HCT116 (cell line): ENCODE results near the gene FEM1B. TPM values are rescaled to one million over a fixed set of nuclear protein-coding genes. Genes with fewer than 3 reads are reported as not detected.

ENCODE experiments used
- ATAC-seq: fragments of 200-7000 bp; cut with Tn5 transposase; 2 replicates; pipeline ENCODE4 v1.9.1; 2020; ENCODE audit warnings: mild to moderate bottlenecking, moderate library complexity
- BruUV-seq: library from RNA; stranded (reverse); fragments of 400-500 nt; replicated peaks from 2 replicates; lab custom pipeline; 2021; lab: Mats Ljungman, UMichigan
- CTCF ChIA-PET: fragments of 300-600 bp; sonication (Branson Sonifier 250); formaldehyde crosslinking; loops from one replicate; lab custom pipeline; 2021; ENCODE audit warnings: antibody characterized with exemption; lab: Charles Lee
- POLR2A ChIA-PET: fragments of 300-600, 350-600 bp; sonication (Branson Sonifier 250); formaldehyde crosslinking; loops from one replicate; lab custom pipeline; 2021; ENCODE audit warnings: antibody characterized with exemption; lab: Charles Lee
- RAD21 ChIA-PET, 2 experiments: fragments of 300-600 bp; sonication (Branson Sonifier 250); formaldehyde crosslinking; loops; one replicate each; lab custom pipeline; 2023; ENCODE audit warnings: low total read pairs in 2 of 2; ENCODE audit not compliant: uncharacterized antibody in 2 of 2, unreplicated experiment in 2 of 2, low non-redundant PET in 1 of 2; lab: Charles Lee
- DNase-seq: peaks from one replicate; pipeline ENCODE4 v3.0.0-alpha.2; 2010; ENCODE audit warnings: low read depth, low spot score
- H2AFZ ChIP-seq: fragments of 200-600 bp; shearing (Covaris generic), sonication (generic); 2 replicates; pipeline ENCODE4 v1.6.1; 2017; ENCODE audit warnings: low read depth, mixed run types, mixed read lengths, antibody characterized with exemption, low read length; ENCODE audit not compliant: poor library complexity, severe bottlenecking
- H3K27ac ChIP-seq: 2 replicates; pipeline ENCODE4 v1.5.1; 2012; ENCODE audit warnings: low read depth, low read length
- H3K27me3 ChIP-seq: fragments of 200-600 bp; sonication (generic); 2 replicates; pipeline ENCODE4 v1.6.1; 2016; ENCODE audit warnings: mixed run types, low read length, mixed read lengths; ENCODE audit not compliant: insufficient read depth
- H3K36me3 ChIP-seq, 2 experiments: fragments of 200-500 bp in 1 of 2; fragments of 200-600 bp in 1 of 2; sonication (Bioruptor generic) in 1 of 2; sonication (generic) in 1 of 2; 2 replicates each; pipeline versions ENCODE4 v1.5.1 to v1.6.1; 2014 to 2016; ENCODE audit warnings: low read length in 2 of 2, inconsistent platforms in 1 of 2, mixed read lengths in 1 of 2, mixed run types in 1 of 2; ENCODE audit not compliant: insufficient read depth in 2 of 2, control insufficient read depth in 1 of 2
- H3K4me1 ChIP-seq, 2 experiments: fragments of 200-600 bp in 1 of 2; sonication (generic) in 1 of 2; 2 replicates each; pipeline versions ENCODE4 v1.5.1 to v1.6.1; 2012 to 2017; ENCODE audit warnings: low read length in 2 of 2, inconsistent platforms in 1 of 2, mild to moderate bottlenecking in 1 of 2, mixed read lengths in 1 of 2, mixed run types in 1 of 2, moderate library complexity in 1 of 2; ENCODE audit not compliant: insufficient read depth in 2 of 2, control insufficient read depth in 1 of 2
- H3K4me2 ChIP-seq: fragments of 200-600 bp; sonication (generic); 2 replicates; pipeline ENCODE4 v1.6.1; 2017; ENCODE audit warnings: mixed run types, low read length, mixed read lengths
- H3K4me3 ChIP-seq, 2 experiments: fragments of 200-600 bp in 1 of 2; sonication (generic) in 1 of 2; replicated peaks in 1 of 2; 2 replicates each; pipeline ENCODE4 v1.5.1; 2011 to 2016; ENCODE audit warnings: low read length in 2 of 2, control low read depth in 1 of 2, low read depth in 1 of 2, mild to moderate bottlenecking in 1 of 2, mixed read lengths in 1 of 2, mixed run types in 1 of 2
- H3K79me2 ChIP-seq: fragments of 200-600 bp; sonication (generic); 2 replicates; pipeline ENCODE4 v1.6.1; 2017; ENCODE audit warnings: mild to moderate bottlenecking, mixed run types, low read length, moderate library complexity, mixed read lengths; ENCODE audit not compliant: insufficient read depth
- H3K9ac ChIP-seq: fragments of 200-600 bp; sonication (generic); 2 replicates; pipeline ENCODE4 v1.6.1; 2016; ENCODE audit warnings: low read length, mixed read lengths
- H3K9me2 ChIP-seq: fragments of 200-600 bp; sonication (generic), shearing (Covaris generic); 2 replicates; pipeline ENCODE4 v1.6.1; 2017; ENCODE audit warnings: mixed run types, mild to moderate bottlenecking, moderate library complexity; ENCODE audit not compliant: insufficient read depth
- H3K9me3 ChIP-seq, 2 experiments: fragments of 200-500 bp in 1 of 2; fragments of 200-600 bp in 1 of 2; sonication (Bioruptor generic) in 1 of 2; sonication (generic) in 1 of 2; 2 replicates each; pipeline ENCODE4 v1.6.1; 2014 to 2017; ENCODE audit warnings: low read length in 2 of 2, mixed read lengths in 2 of 2, inconsistent platforms in 1 of 2, low read depth in 1 of 2, mild to moderate bottlenecking in 1 of 2, mixed run types in 1 of 2, moderate library complexity in 1 of 2; ENCODE audit not compliant: control insufficient read depth in 1 of 2, insufficient read depth in 1 of 2
- H4K20me1 ChIP-seq: fragments of 200-600 bp; sonication (generic), shearing (Covaris generic); 2 replicates; pipeline ENCODE4 v1.6.1; 2017; ENCODE audit warnings: mixed run types, mild to moderate bottlenecking, moderate library complexity; ENCODE audit not compliant: insufficient read depth
- EGR1 ChIP-seq: IDR thresholded peaks from 2 replicates; pipeline ENCODE4 v1.6.1; 2012; ENCODE audit warnings: low read depth
- EZH2 ChIP-seq: fragments of 200-600 bp; sonication (generic); IDR thresholded peaks from 2 replicates; pipeline ENCODE4 v1.6.1; 2017; ENCODE audit warnings: antibody characterized with exemption, mixed run types
- JUND ChIP-seq: IDR thresholded peaks from 2 replicates; pipeline ENCODE4 v1.6.1; 2012
- POLR2A ChIP-seq: IDR thresholded peaks from 2 replicates; pipeline ENCODE4 v1.7.0; 2011; ENCODE audit warnings: borderline replicate concordance; ENCODE audit not compliant: insufficient read depth, insufficient read length; ENCODE audit errors: extremely low read depth
- RAD21 ChIP-seq: IDR thresholded peaks from 2 replicates; pipeline ENCODE4 v1.6.1; 2012; ENCODE audit warnings: low read depth, mild to moderate bottlenecking
- SP1 ChIP-seq: IDR thresholded peaks from 2 replicates; pipeline ENCODE4 v1.6.1; 2012; ENCODE audit warnings: low read depth
- TCF7L2 ChIP-seq: IDR thresholded peaks from 2 replicates; pipeline ENCODE4 v1.7.0; 2011; ENCODE audit warnings: borderline replicate concordance, inconsistent platforms; ENCODE audit not compliant: insufficient read depth, insufficient read length; ENCODE audit errors: extremely low read depth
- ZFX ChIP-seq: fragments of 450-650 bp; IDR thresholded peaks from 2 replicates; pipeline ENCODE4 v1.6.1; 2017
- ZNF274 ChIP-seq: fragments of 200-500 bp; sonication (Bioruptor generic); IDR thresholded peaks from 2 replicates; pipeline ENCODE4 v1.6.1; 2014; ENCODE audit warnings: mild to moderate bottlenecking, low read depth, low read length, inconsistent platforms
- intact Hi-C: fragments of 100-400 bp; cut with micrococcal nuclease; formaldehyde crosslinking; loops from 2 replicates; pipeline ENCODE4 v1.10.0; 2022
- total RNA-seq: library from RNA; stranded (reverse); gene quantifications from one replicate; pipeline ENCODE4 v1.2.1, GENCODE V29; 2021; ENCODE audit not compliant: unreplicated experiment
- TF ChIP-seq, protein P1 (sequence below): IDR thresholded peaks from 2 replicates; pipeline ENCODE4 v1.6.1; 2012
- TF ChIP-seq, protein P2 (sequence below): IDR thresholded peaks from 2 replicates; pipeline ENCODE4 v1.6.1; 2011; ENCODE audit warnings: mild to moderate bottlenecking, low read length, moderate library complexity; ENCODE audit not compliant: insufficient replicate concordance; ENCODE audit errors: extremely low read depth
- TF ChIP-seq, protein P3 (sequence below): IDR thresholded peaks from 2 replicates; pipeline ENCODE4 v1.6.1; 2012; ENCODE audit warnings: low read depth

The FEM1B gene
- total RNA-seq, 1 experiment from 2014 or later: 39.7 TPM

DNA sequence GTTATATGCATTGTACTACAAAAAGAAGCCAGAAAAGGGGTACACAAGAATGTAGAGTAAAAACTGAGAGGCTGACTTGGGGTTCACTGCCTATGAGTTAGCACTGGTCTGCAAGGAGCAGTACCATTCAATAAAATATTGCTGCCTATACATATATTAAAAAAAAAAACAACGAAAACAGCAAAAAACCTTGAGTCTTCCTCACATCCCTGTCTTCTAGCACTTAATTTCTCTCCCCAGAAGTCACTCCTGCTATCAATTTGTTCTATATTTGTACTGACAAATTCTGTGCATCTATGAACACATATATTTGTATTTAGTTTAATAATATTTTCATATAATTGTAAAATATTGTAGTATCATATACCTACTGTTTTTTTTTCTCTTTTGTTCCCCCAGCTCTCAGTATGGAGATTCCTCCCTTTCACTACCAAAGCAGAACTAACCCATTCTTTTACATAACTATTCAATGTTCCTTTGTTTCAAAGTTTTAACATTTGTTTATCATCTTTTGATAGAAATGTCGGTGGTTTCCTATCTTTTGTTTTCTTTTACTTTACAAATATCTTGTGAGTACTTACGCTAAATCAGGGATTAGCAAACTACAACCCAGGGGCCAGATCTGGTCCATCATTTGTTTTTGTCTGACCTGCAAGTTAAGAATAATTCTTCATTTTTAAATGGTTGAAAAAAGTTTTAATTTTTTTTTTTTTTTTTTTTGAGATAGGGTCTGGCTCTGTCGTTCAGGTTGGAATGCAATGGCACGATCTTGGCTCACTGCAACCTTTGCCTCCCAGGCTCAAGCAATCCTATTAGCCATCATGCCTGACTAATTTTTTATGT, 14.8 kb upstream of the FEM1B start:
- POLR2A ChIA-PET: interaction anchor here (0.6 kb wide), 1 partner anchor 1187 kb away, joined by 3 read pairs; no protein-coding TSS in a partner anchor
- Histone ChIP-seq H3K27me3 (no peaks in the 10 kb centered on the region), H3K4me2 (no peak overlapping the region), H3K9me3 (no peaks in the 10 kb centered on the region), H3K27ac (no peak overlapping the region), H3K4me3 (no peak overlapping the region), H3K9ac (no peak overlapping the region), H4K20me1 (no peaks in the 10 kb centered on the region), H3K79me2 (no peaks in the 10 kb centered on the region), H2AFZ (no peak overlapping the region), H3K9me2 (no peaks in the 10 kb centered on the region), H3K4me1 (no peaks in the 10 kb centered on the region), H3K36me3 (no peaks in the 10 kb centered on the region)
- DNase-seq (no peak), ATAC-seq (no peak)
- no TSS peak for BruUV-seq
- TF ChIP-seq TCF7L2: no peak
- no peak for TF ChIP-seq EZH2
- no peak for TF ChIP-seq ZNF274
- no peak for TF ChIP-seq JUND
- TF ChIP-seq, protein P1, sequence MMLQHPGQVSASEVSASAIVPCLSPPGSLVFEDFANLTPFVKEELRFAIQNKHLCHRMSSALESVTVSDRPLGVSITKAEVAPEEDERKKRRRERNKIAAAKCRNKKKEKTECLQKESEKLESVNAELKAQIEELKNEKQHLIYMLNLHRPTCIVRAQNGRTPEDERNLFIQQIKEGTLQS: no peak
- TF ChIP-seq, protein P2, sequence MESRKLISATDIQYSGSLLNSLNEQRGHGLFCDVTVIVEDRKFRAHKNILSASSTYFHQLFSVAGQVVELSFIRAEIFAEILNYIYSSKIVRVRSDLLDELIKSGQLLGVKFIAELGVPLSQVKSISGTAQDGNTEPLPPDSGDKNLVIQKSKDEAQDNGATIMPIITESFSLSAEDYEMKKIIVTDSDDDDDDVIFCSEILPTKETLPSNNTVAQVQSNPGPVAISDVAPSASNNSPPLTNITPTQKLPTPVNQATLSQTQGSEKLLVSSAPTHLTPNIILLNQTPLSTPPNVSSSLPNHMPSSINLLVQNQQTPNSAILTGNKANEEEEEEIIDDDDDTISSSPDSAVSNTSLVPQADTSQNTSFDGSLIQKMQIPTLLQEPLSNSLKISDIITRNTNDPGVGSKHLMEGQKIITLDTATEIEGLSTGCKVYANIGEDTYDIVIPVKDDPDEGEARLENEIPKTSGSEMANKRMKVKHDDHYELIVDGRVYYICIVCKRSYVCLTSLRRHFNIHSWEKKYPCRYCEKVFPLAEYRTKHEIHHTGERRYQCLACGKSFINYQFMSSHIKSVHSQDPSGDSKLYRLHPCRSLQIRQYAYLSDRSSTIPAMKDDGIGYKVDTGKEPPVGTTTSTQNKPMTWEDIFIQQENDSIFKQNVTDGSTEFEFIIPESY: no peak
- TF ChIP-seq RAD21: no peak
- TF ChIP-seq ZFX: no peak
- TF ChIP-seq, protein P3, sequence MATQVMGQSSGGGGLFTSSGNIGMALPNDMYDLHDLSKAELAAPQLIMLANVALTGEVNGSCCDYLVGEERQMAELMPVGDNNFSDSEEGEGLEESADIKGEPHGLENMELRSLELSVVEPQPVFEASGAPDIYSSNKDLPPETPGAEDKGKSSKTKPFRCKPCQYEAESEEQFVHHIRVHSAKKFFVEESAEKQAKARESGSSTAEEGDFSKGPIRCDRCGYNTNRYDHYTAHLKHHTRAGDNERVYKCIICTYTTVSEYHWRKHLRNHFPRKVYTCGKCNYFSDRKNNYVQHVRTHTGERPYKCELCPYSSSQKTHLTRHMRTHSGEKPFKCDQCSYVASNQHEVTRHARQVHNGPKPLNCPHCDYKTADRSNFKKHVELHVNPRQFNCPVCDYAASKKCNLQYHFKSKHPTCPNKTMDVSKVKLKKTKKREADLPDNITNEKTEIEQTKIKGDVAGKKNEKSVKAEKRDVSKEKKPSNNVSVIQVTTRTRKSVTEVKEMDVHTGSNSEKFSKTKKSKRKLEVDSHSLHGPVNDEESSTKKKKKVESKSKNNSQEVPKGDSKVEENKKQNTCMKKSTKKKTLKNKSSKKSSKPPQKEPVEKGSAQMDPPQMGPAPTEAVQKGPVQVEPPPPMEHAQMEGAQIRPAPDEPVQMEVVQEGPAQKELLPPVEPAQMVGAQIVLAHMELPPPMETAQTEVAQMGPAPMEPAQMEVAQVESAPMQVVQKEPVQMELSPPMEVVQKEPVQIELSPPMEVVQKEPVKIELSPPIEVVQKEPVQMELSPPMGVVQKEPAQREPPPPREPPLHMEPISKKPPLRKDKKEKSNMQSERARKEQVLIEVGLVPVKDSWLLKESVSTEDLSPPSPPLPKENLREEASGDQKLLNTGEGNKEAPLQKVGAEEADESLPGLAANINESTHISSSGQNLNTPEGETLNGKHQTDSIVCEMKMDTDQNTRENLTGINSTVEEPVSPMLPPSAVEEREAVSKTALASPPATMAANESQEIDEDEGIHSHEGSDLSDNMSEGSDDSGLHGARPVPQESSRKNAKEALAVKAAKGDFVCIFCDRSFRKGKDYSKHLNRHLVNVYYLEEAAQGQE: no peak
- no peak for TF ChIP-seq EGR1
- no peak for TF ChIP-seq SP1
- TF ChIP-seq POLR2A: no peak
- RAD21 ChIA-PET: no interaction called here
- intact Hi-C loops: no loop called here
- CTCF ChIA-PET: interaction anchor here (0.9 to 3.1 kb wide), 3 partner anchors 10 to 44 kb away, joined by 3 to 8 read pairs (median 4); no protein-coding TSS in a partner anchor
